ENCODE results near the gene AGXT. TPM values are rescaled to one million over a fixed set of nuclear protein-coding genes. Genes with fewer than 3 reads are reported as not detected.

AGXT gene
- polyA plus RNA-seq, 4 donors = 0.27 to 1.8 (median 0.71) TPM

DNA sequence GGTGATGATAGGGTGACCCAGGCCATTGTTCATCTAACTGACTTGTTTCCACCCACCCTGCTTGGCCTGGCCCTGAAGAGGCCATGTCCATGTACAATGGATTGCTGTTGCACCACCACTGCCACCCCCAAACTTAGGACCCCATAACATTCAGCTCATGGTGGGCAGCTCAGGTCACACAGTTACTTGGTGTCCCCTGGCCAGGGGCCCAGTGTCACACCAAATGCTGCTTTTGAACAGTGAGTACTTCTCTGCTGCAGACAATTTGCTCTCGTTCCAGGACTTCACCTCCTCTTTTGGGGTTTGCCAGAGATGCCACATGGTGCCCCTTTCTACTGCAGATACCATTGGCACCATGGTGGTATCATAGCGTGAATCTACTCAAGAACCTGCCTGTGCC is 15.6 kb downstream of the AGXT start:
- Histone ChIP-seq H3K4me1 (ENCODE audit: control insufficient read depth in 3 of 3, insufficient read depth in 2 of 3, low read depth in 1 of 3, low read length in 2 of 3) (peaks cover 0 to 39% (median under 1%) of the 10 kb centered on the region in 3 donors), H3K27me3 (ENCODE audit: control insufficient read depth in 3 of 3, insufficient read depth in 3 of 3, low read length in 3 of 3) (no peaks in the 10 kb centered on the region), H3K36me3 (ENCODE audit: control insufficient read depth in 3 of 3, insufficient read depth in 2 of 3, low read depth in 1 of 3, low read length in 3 of 3) (peaks cover 0 to 35% (median 0%) of the 10 kb centered on the region in 3 donors), H3K4me3 (ENCODE audit: low read depth in 1 of 3, low read length in 3 of 3) (no peak overlapping the region), H3K9me3 (ENCODE audit: control insufficient read depth in 2 of 2, insufficient read depth in 1 of 2, low read depth in 1 of 2, low read length in 1 of 2) (no peaks in the 10 kb centered on the region), H3K27ac (ENCODE audit: low read depth in 1 of 3, low read length in 2 of 3) (no peak overlapping the region)
- 86 to 93% (median 92%) methylated on average over 2 of the region's 2 CpGs for WGBS, 3 donors
- DNase-seq (no peak), FAIRE-seq (no peak)

DNA sequence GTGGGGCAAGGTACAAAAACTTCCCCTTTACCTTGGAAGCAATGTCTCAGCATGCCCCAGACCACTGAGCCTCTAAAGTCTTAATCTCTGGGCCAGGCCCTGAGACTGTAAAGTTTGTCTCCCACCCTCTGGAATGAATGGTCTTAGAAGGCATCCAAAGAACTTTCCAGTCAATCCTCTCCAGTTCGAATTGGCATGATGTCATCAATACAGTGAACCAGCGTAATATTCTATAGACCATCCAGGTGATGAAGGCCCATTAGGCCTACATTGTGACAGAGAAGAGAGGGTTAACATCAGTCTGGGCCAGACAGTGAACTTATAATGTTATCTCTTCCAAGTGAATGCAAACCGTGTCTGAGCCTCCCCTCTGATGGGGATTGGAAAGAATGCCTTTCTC is 16.1 kb downstream of the AGXT start:
- no peaks in the 10 kb centered on the region for H3K9me3 ChIP-seq (ENCODE audit: control insufficient read depth in 2 of 2, insufficient read depth in 1 of 2, low read depth in 1 of 2, low read length in 1 of 2)
- peaks cover 0 to 44% (median 2%) of the 10 kb centered on the region in 3 donors for H3K4me1 ChIP-seq (ENCODE audit: control insufficient read depth in 3 of 3, insufficient read depth in 2 of 3, low read depth in 1 of 3, low read length in 2 of 3)
- DNase-seq (no peak), FAIRE-seq (no peak)
- H3K36me3 ChIP-seq (ENCODE audit: control insufficient read depth in 3 of 3, insufficient read depth in 2 of 3, low read depth in 1 of 3, low read length in 3 of 3) = peaks cover 0 to 39% (median 0%) of the 10 kb centered on the region in 3 donors
- H3K4me3 ChIP-seq (ENCODE audit: low read depth in 1 of 3, low read length in 3 of 3) = no peak overlapping the region
- no peak overlapping the region for H3K27ac ChIP-seq (ENCODE audit: low read depth in 1 of 3, low read length in 2 of 3)
- H3K27me3 ChIP-seq (ENCODE audit: control insufficient read depth in 3 of 3, insufficient read depth in 3 of 3, low read length in 3 of 3) = no peaks in the 10 kb centered on the region
- 72 to 78% (median 78%) methylated on average over 3 of the region's 3 CpGs for WGBS, 3 donors

DNA sequence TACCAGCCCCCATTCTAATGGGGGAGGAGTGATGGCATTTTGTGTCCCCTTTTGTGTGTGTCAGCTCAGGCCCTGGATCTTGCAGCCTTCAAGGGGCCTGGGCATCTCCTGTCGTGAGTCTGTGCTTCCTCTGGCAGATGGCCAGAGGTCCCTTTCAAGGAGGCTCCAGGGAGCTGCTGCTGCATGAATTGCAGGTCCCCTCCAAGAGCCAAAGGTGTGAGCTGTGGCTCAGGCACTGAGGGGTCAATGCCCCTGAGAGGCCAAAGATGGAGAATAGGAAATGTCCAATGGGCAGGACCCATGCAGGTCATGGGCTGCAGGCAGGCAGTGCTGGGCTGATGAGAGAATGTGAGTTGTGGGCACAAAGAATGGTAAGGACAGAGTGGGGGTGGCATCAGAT is 16.9 kb downstream of the AGXT start:
- 60 to 77% (median 72%) methylated on average over 1 of the region's 1 CpG for WGBS, 3 donors
- FAIRE-seq (no peak), DNase-seq (no peak)

DNA sequence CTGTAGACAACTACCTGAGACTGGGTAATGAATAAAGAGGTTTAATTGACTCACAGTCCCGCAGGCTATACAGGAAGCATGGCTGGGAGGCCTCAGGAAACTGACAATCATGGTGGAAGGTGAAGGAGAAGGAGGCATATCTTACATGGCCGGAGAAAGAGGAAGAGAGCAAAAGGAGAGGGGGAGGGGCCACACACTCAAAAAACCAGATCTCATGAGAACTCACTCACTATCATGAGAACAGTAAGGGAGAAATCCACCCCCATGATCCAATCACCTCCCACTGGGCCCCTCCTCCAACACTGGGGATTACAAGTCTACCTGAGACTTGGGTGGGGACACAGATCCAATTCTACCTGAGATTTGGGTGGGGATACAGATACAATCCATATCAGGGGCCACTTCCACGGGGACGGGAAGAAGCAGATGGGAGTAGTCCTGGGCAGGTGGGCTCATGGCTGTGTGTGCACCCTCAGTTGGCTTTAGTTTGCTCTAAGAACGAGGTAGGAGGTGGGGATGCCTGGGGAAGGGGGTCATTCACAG is 17.5 kb downstream of the AGXT start:
- 76 to 86% (median 80%) methylated on average over 5 of the region's 5 CpGs for WGBS, 3 donors
- H3K4me3 ChIP-seq (ENCODE audit: low read depth in 1 of 3, low read length in 3 of 3) = no peak overlapping the region
- H3K36me3 ChIP-seq (ENCODE audit: control insufficient read depth in 3 of 3, insufficient read depth in 2 of 3, low read depth in 1 of 3, low read length in 3 of 3) = peaks cover 0 to 52% (median 0%) of the 10 kb centered on the region in 3 donors
- FAIRE-seq (no peak), DNase-seq (no peak)
- H3K27ac ChIP-seq (ENCODE audit: low read depth in 1 of 3, low read length in 2 of 3) = no peak overlapping the region
- H3K9me3 ChIP-seq (ENCODE audit: control insufficient read depth in 2 of 2, insufficient read depth in 1 of 2, low read depth in 1 of 2, low read length in 1 of 2) = no peaks in the 10 kb centered on the region
- peaks cover 0 to 45% (median 2%) of the 10 kb centered on the region in 3 donors for H3K4me1 ChIP-seq (ENCODE audit: control insufficient read depth in 3 of 3, insufficient read depth in 2 of 3, low read depth in 1 of 3, low read length in 2 of 3)
- H3K27me3 ChIP-seq (ENCODE audit: control insufficient read depth in 3 of 3, insufficient read depth in 3 of 3, low read length in 3 of 3) = no peaks in the 10 kb centered on the region

More for the DNA sequence above, 16.9 kb downstream of the AGXT start:
- Histone ChIP-seq H3K9me3 (ENCODE audit: control insufficient read depth in 2 of 2, insufficient read depth in 1 of 2, low read depth in 1 of 2, low read length in 1 of 2) (no peaks in the 10 kb centered on the region), H3K4me3 (ENCODE audit: low read depth in 1 of 3, low read length in 3 of 3) (no peak overlapping the region), H3K4me1 (ENCODE audit: control insufficient read depth in 3 of 3, insufficient read depth in 2 of 3, low read depth in 1 of 3, low read length in 2 of 3) (peaks cover 0 to 49% (median 2%) of the 10 kb centered on the region in 3 donors), H3K36me3 (ENCODE audit: control insufficient read depth in 3 of 3, insufficient read depth in 2 of 3, low read depth in 1 of 3, low read length in 3 of 3) (peaks cover 0 to 47% (median 0%) of the 10 kb centered on the region in 3 donors), H3K27me3 (ENCODE audit: control insufficient read depth in 3 of 3, insufficient read depth in 3 of 3, low read length in 3 of 3) (no peaks in the 10 kb centered on the region), H3K27ac (ENCODE audit: low read depth in 1 of 3, low read length in 2 of 3) (no peak overlapping the region)

DNA sequence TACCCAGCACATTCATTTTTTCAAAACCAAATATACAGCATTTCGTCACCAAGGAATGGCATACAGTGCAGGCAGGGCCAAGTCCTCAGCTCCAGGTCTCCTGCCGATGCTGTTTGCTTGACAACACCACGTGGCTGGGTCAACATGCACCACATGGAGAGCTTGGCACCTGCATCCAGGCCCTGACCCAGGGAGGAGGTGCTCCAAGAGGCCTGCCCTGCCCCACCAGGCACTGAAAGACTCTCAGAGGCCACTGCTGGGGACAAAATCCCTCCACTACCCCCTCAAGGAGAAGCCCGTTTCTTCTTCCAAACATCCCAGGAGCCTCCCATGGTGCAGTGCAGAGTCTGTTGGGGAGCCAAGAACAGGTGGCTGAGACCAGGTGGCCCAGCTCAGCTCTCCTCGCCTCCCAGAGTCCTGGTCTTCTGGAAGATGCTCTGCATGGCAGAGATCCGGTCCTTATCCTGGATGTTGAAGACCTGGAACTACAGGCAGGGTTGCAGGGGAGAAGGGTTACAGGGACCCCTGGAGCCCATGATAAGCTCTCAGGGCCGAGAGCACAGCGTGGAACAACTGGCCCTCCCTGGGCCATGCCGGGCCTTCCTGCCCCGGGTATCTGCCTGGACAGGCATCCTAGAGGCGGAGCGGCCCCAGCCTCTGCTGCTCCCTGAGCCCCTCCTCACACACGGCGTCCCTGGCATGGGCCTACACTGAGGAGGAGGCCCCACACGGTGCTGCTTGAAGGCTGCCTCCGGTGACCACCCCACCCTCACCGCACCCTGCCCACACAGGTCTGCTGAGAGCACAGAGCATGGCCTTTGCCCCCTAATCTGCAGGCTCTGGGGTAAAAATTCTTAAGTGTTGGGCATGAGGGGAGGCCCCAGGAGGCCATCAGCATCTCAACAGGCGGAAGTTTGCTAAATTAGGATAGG is 18.3 kb downstream of the AGXT start:
- FAIRE-seq (no peak), DNase-seq (peak in 1 of 2 donors; percentile 72)
- peaks cover 0 to 58% (median 0%) of the 10 kb centered on the region in 3 donors for H3K36me3 ChIP-seq (ENCODE audit: control insufficient read depth in 3 of 3, insufficient read depth in 2 of 3, low read depth in 1 of 3, low read length in 3 of 3)
- H3K4me1 ChIP-seq (ENCODE audit: control insufficient read depth in 3 of 3, insufficient read depth in 2 of 3, low read depth in 1 of 3, low read length in 2 of 3) = peaks cover 0 to 41% (median 2%) of the 10 kb centered on the region in 3 donors
- WGBS, 3 donors = 69 to 80% (median 72%) methylated on average over 17 to 18 of the region's 18 CpGs
- H3K27ac ChIP-seq (ENCODE audit: low read depth in 1 of 3, low read length in 2 of 3) = peak overlapping the region in 1 of 3 donors; percentile 80
- no peaks in the 10 kb centered on the region for H3K9me3 ChIP-seq (ENCODE audit: control insufficient read depth in 2 of 2, insufficient read depth in 1 of 2, low read depth in 1 of 2, low read length in 1 of 2)
- no peak overlapping the region for H3K4me3 ChIP-seq (ENCODE audit: low read depth in 1 of 3, low read length in 3 of 3)
- H3K27me3 ChIP-seq (ENCODE audit: control insufficient read depth in 3 of 3, insufficient read depth in 3 of 3, low read length in 3 of 3) = no peaks in the 10 kb centered on the region

DNA sequence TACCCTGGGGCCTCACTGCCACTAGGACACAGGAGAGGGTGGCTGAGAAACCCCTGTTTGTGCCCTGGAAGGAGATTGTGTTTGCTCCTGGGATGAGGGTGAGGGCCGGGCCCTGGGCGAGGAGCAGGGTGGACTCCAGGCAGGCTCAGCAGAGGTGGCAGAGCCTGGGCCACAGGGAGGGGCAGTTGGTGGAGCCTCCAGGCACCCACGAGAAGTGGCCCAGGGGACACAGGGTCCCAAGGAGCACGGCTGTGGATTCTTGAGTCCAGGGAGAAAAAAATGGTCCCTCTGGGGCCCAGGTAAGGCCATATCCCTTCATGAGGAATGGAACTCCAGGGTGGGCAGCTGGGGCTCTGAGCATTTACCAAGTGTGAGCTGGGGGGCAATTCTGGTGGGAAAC is 19.0 kb downstream of the AGXT start:
- no peaks in the 10 kb centered on the region for H3K9me3 ChIP-seq (ENCODE audit: control insufficient read depth in 2 of 2, insufficient read depth in 1 of 2, low read depth in 1 of 2, low read length in 1 of 2)
- peaks cover 0 to 58% (median 0%) of the 10 kb centered on the region in 3 donors for H3K36me3 ChIP-seq (ENCODE audit: control insufficient read depth in 3 of 3, insufficient read depth in 2 of 3, low read depth in 1 of 3, low read length in 3 of 3)
- no peak for DNase-seq
- peak overlapping the region in 1 of 3 donors; percentile 80 for H3K27ac ChIP-seq (ENCODE audit: low read depth in 1 of 3, low read length in 2 of 3)
- no peak for FAIRE-seq
- peaks cover 0 to 41% (median 2%) of the 10 kb centered on the region in 3 donors for H3K4me1 ChIP-seq (ENCODE audit: control insufficient read depth in 3 of 3, insufficient read depth in 2 of 3, low read depth in 1 of 3, low read length in 2 of 3)
- no peak overlapping the region for H3K4me3 ChIP-seq (ENCODE audit: low read depth in 1 of 3, low read length in 3 of 3)
- H3K27me3 ChIP-seq (ENCODE audit: control insufficient read depth in 3 of 3, insufficient read depth in 3 of 3, low read length in 3 of 3) = no peaks in the 10 kb centered on the region
- 43 to 67% (median 55%) methylated on average over 4 of the region's 4 CpGs for WGBS, 3 donors

DNA sequence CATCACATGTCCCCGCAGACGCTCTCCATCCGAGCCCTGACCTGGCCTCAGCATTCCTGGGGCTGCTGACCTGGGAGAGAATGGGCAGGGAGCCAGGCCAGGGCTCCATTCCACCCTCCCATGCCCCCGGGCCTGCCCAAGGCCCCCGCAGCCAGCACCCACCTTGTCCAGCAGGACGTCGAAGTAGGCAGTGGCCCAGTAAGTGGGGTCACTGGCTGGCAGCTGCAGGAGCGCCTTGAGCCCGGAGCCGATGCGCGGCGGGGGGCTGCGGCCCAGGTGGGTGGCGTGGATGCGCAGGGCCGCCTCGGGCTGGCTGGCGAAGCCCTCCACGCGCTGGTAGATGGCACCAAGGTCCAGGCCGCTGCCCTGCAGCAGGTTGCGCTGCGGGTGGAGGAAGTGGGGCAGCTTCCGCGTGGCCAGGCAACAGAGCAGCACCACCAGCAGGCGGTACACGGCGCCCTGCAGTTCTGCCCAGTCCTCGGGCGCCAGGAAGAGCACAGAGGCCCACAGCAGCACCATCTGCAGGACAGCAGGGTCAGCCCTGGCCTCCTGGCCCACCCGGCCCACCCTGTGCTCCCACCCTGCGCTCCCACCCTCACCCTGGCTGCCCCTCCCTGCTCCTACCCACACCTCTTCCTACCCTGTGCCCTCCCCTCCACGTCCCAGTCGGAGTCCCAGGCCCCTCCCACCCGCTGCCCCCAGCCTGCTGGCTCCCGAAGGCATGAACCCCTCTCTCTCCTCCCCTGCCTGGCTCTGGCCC is 19.7 kb downstream of the AGXT start:
- Histone ChIP-seq H3K27me3 (ENCODE audit: control insufficient read depth in 3 of 3, insufficient read depth in 3 of 3, low read length in 3 of 3) (no peaks in the 10 kb centered on the region), H3K27ac (ENCODE audit: low read depth in 1 of 3, low read length in 2 of 3) (peak overlapping the region in 1 of 3 donors; percentile 80), H3K4me3 (ENCODE audit: low read depth in 1 of 3, low read length in 3 of 3) (no peak overlapping the region), H3K36me3 (ENCODE audit: control insufficient read depth in 3 of 3, insufficient read depth in 2 of 3, low read depth in 1 of 3, low read length in 3 of 3) (peaks cover 0 to 58% (median 0%) of the 10 kb centered on the region in 3 donors), H3K9me3 (ENCODE audit: control insufficient read depth in 2 of 2, insufficient read depth in 1 of 2, low read depth in 1 of 2, low read length in 1 of 2) (no peaks in the 10 kb centered on the region), H3K4me1 (ENCODE audit: control insufficient read depth in 3 of 3, insufficient read depth in 2 of 3, low read depth in 1 of 3, low read length in 2 of 3) (peaks cover 0 to 48% (median 2%) of the 10 kb centered on the region in 3 donors)
- DNase-seq (no peak), FAIRE-seq (no peak)
- 90 to 94% (median 92%) methylated on average over 27 to 37 of the region's 37 CpGs for WGBS, 3 donors
